GM12878 (cell line): Measurements from ENCODE around the gene PKHD1. TPM values are rescaled to one million over a fixed set of nuclear protein-coding genes. Genes with fewer than 3 reads are reported as not detected.

Experiments
- ATAC-seq: fragments of 200-7000 bp; cut with Tn5 transposase; 3 replicates; pipeline ENCODE4 v1.9.1; 2020; ENCODE audit warnings: mild to moderate bottlenecking, moderate library complexity
- BruUV-seq: library from RNA; stranded (reverse); fragments of 400-500 nt; replicated peaks from 2 replicates; lab custom pipeline; 2021; lab: Mats Ljungman, UMichigan
- CTCF ChIA-PET: fragments of 300-600 bp; sonication (Branson Sonifier 250); formaldehyde crosslinking; extraction: SDS; loops from one replicate; lab custom pipeline; 2021; ENCODE audit warnings: inconsistent platforms; lab: Yijun Ruan, JAX
- POLR2A ChIA-PET: fragments of 350-600 bp; formaldehyde crosslinking; extraction: SDS; loops from one replicate; lab custom pipeline; 2021; ENCODE audit warnings: inconsistent platforms; lab: Charles Lee
- RAD21 ChIA-PET: fragments of 300-600 bp; sonication (Branson Sonifier 250); formaldehyde crosslinking; loops from one replicate; lab custom pipeline; 2023; ENCODE audit warnings: antibody characterized with exemption; ENCODE audit not compliant: unreplicated experiment; lab: Charles Lee
- SMC1A ChIA-PET: fragments of 300-600 bp; sonication (Branson Sonifier 250); formaldehyde crosslinking; loops from one replicate; lab custom pipeline; 2023; ENCODE audit not compliant: unreplicated experiment, uncharacterized antibody; lab: Charles Lee
- DNase-seq: peaks from one replicate; pipeline ENCODE4 v3.0.0-alpha.2; 2011; ENCODE audit warnings: low read depth, low spot score
- FAIRE-seq: peaks from 3 replicates; lab custom pipeline; 2011; peaks lifted over from hg19 to GRCh38; lab: Jason Lieb, UNC
- H2AFZ ChIP-seq: 2 replicates; pipeline ENCODE4 v1.6.0; 2011; ENCODE audit warnings: low read depth, low read length, control low read depth; ENCODE audit not compliant: control insufficient read depth
- H3K27ac ChIP-seq: 2 replicates; pipeline ENCODE4 v1.5.1; 2011; ENCODE audit warnings: control low read depth; ENCODE audit not compliant: control insufficient read depth, insufficient read depth
- H3K27me3 ChIP-seq, 2 experiments: replicated peaks in 1 of 2; 2 replicates each; pipeline versions ENCODE4 v1.6.0 to v1.6.1; 2011; ENCODE audit warnings: low read length in 1 of 2; ENCODE audit not compliant: control insufficient read depth in 2 of 2, insufficient read depth in 2 of 2
- H3K36me3 ChIP-seq, 2 experiments: 2 replicates each; pipeline ENCODE4 v1.5.1; 2011; ENCODE audit warnings: low read length in 1 of 2; ENCODE audit not compliant: control insufficient read depth in 2 of 2, insufficient read depth in 2 of 2
- H3K4me1 ChIP-seq: 2 replicates; pipeline ENCODE4 v1.6.1; 2011; ENCODE audit warnings: mild to moderate bottlenecking, low read length, moderate library complexity, mixed read lengths; ENCODE audit not compliant: control insufficient read depth, insufficient read depth
- H3K4me2 ChIP-seq: 2 replicates; pipeline ENCODE4 v1.6.0; 2011; ENCODE audit warnings: control low read depth; ENCODE audit not compliant: control insufficient read depth, insufficient read depth
- H3K4me3 ChIP-seq: fragments of 200-600 bp; sonication (generic); 2 replicates; pipeline ENCODE4 v1.5.1; 2016
- H3K79me2 ChIP-seq: 2 replicates; pipeline ENCODE4 v1.6.0; 2011; ENCODE audit warnings: low read length; ENCODE audit not compliant: control insufficient read depth, insufficient read depth
- H3K9ac ChIP-seq: 2 replicates; pipeline ENCODE4 v1.8.0; 2011; ENCODE audit warnings: low read length, control low read depth, mixed read lengths; ENCODE audit not compliant: control insufficient read depth, insufficient read depth
- H3K9me3 ChIP-seq: replicated peaks from 3 replicates; pipeline ENCODE4 v1.5.1; 2011; ENCODE audit warnings: mild to moderate bottlenecking, low read length; ENCODE audit not compliant: control insufficient read depth, insufficient read depth
- H4K20me1 ChIP-seq: 2 replicates; pipeline ENCODE4 v1.6.0; 2011; ENCODE audit not compliant: control insufficient read depth, insufficient read depth
- CBX5 ChIP-seq: sonication (generic); IDR thresholded peaks from 2 replicates; pipeline ENCODE4 v1.6.1; 2016; ENCODE audit warnings: low read depth, moderate library complexity, mild to moderate bottlenecking, inconsistent platforms
- CEBPZ ChIP-seq: fragments of 150-350 bp; IDR thresholded peaks from 2 replicates; pipeline ENCODE4 v1.6.1; 2016; ENCODE audit warnings: low read depth, low read length
- CREM ChIP-seq: IDR thresholded peaks from 2 replicates; pipeline ENCODE4 v1.6.1; 2014; ENCODE audit warnings: antibody characterized with exemption, low read depth
- FOS ChIP-seq: IDR thresholded peaks from 3 replicates; pipeline ENCODE4 v1.6.1; 2011; ENCODE audit warnings: borderline replicate concordance; ENCODE audit not compliant: insufficient read length; ENCODE audit errors: extremely low read depth
- FOXM1 ChIP-seq: IDR thresholded peaks from 2 replicates; pipeline ENCODE4 v1.6.1; 2012; ENCODE audit warnings: low read depth, mild to moderate bottlenecking, inconsistent platforms, low read length, moderate library complexity
- IKZF1 ChIP-seq: fragments of 450-650 bp; conservative IDR thresholded peaks from 2 replicates; pipeline ENCODE4 v1.6.1; 2017; ENCODE audit warnings: antibody characterized with exemption, mild to moderate bottlenecking
- IRF5 ChIP-seq: fragments of 450-650 bp; IDR thresholded peaks from 2 replicates; pipeline ENCODE4 v1.6.1; 2017; ENCODE audit warnings: borderline replicate concordance
- NBN ChIP-seq: fragments of 450-650 bp; IDR thresholded peaks from 2 replicates; pipeline ENCODE4 v1.6.1; 2016
- NFYB ChIP-seq: IDR thresholded peaks from 2 replicates; pipeline ENCODE4 v1.6.1; 2011; ENCODE audit warnings: low read depth, mild to moderate bottlenecking, low read length, improper control_type of control experiment, moderate library complexity; ENCODE audit not compliant: insufficient read depth
- STAT1 ChIP-seq: fragments of 450-650 bp; conservative IDR thresholded peaks from 2 replicates; pipeline ENCODE4 v1.6.1; 2014; ENCODE audit warnings: antibody characterized with exemption, mild to moderate bottlenecking
- USF1 ChIP-seq: IDR thresholded peaks from 2 replicates; pipeline ENCODE4 v1.6.1; 2011; ENCODE audit warnings: borderline replicate concordance, low read depth, mild to moderate bottlenecking, moderate library complexity, mixed read lengths, low read length; ENCODE audit not compliant: insufficient read depth; ENCODE audit errors: extremely low read length
- ZBTB4 ChIP-seq: fragments of 450-650 bp; formaldehyde crosslinking; IDR thresholded peaks from 2 replicates; pipeline ENCODE4 v1.4.0; 2022; ENCODE audit warnings: mild to moderate bottlenecking, moderate library complexity
- ZNF207 ChIP-seq: fragments of 450-650 bp; IDR thresholded peaks from 2 replicates; pipeline ENCODE4 v1.6.1; 2014; ENCODE audit warnings: antibody characterized with exemption, mild to moderate bottlenecking, borderline replicate concordance
- ZNF384 ChIP-seq: IDR thresholded peaks from 2 replicates; pipeline ENCODE4 v1.6.1; 2012; ENCODE audit warnings: low read depth, mild to moderate bottlenecking, low read length, improper control_type of control experiment, borderline replicate concordance
- WGBS: methylation state at CpG from one replicate; pipeline ENCODE4 v1.1.6; 2016; ENCODE audit warnings: low lambda C conversion rate; ENCODE audit not compliant: insufficient replicate concordance, insufficient coverage; ENCODE audit errors: missing lambda C conversion rate; 5-methylcytosine and 5-hydroxymethylcytosine counted together
- in situ Hi-C: fragments of 300-500 bp; cut with MboI; formaldehyde crosslinking; loops from 9 replicates; pipeline ENCODE4 v1.14.3; 2018; ENCODE audit warnings: mixed read lengths
- intact Hi-C: fragments of 100-400 bp; cut with micrococcal nuclease; formaldehyde crosslinking; loops from one replicate; pipeline ENCODE4 v1.14.2; 2022; ENCODE audit not compliant: unreplicated experiment
- polyA plus RNA-seq, 11 experiments: library from polyadenylated mRNA; depleted of rRNA in 4 of 11; unstranded in 6 of 11; stranded (reverse) in 5 of 11; fragments of >200 nt; fragmentation: Nextera tagmentation in 4 of 11; fragmentation: Illumina TruSeq in 1 of 11; extraction: Ambion mirVana in 4 of 11; extraction: Trizol in 1 of 11; gene quantifications; 1 replicate in 1 of 11; 2 replicates in 10 of 11; pipeline versions ENCODE4 v1.2.1 to v1.2.3, GENCODE V29; 2011 to 2016; ENCODE audit warnings: inconsistent platforms in 2 of 11, missing spikeins in 2 of 11, low read depth in 1 of 11
- total RNA-seq, 4 experiments: library from RNA; depleted of rRNA in 3 of 4; stranded (reverse); fragments of >200 nt in 3 of 4; fragmentation: Illumina TruSeq in 1 of 4; extraction: Trizol in 1 of 4; gene quantifications; 2 replicates each; pipeline versions ENCODE4 v1.2.1 to v1.2.3, GENCODE V29; 2013 to 2021

The PKHD1 gene
- total and polyA plus RNA-seq, 10 of the 15 experiments (the other 5 are each of a cell fraction or from before 2014, with no cell fraction given) = under 0.01 to 0.90 (median 0.02) TPM; not detected in 1

GRCh38 chr6:51568771-51569170 lies 518.6 kb downstream of the PKHD1 start:
- 50% methylated on average over 2 of the region's 2 CpGs for WGBS
- no peak overlapping the region for H3K9ac ChIP-seq
- H3K4me3 ChIP-seq = no peak overlapping the region
- in situ Hi-C loops (no loop called here), intact Hi-C loops (loop anchor here (10.0 kb wide), 1 partner anchor 286 kb away; no protein-coding TSS in a partner anchor)
- H2AFZ ChIP-seq = no peak overlapping the region
- no peaks in the 10 kb centered on the region for H3K9me3 ChIP-seq
- FAIRE-seq (no peak), DNase-seq (no peak), ATAC-seq (no peak)
- no TSS peak for BruUV-seq
- H3K4me2 ChIP-seq = no peak overlapping the region
- ChIA-PET RAD21 (interaction anchor here (2.5 kb wide), 1 partner anchor 185 kb away, joined by 11 read pairs; no protein-coding TSS in a partner anchor), POLR2A (no interaction called here), SMC1A (interaction anchor here (0.8 to 2.2 kb wide), 7 partner anchors 10 to 452 kb away, joined by 3 to 10 read pairs (median 4); no protein-coding TSS in a partner anchor), CTCF (interaction anchor here (0.6 to 2.5 kb wide), 8 partner anchors 26 to 531 kb away, joined by 3 to 18 read pairs (median 3); no protein-coding TSS in a partner anchor)
- H3K79me2 ChIP-seq = no peaks in the 10 kb centered on the region
- no peaks in the 10 kb centered on the region for H3K4me1 ChIP-seq
- H3K27ac ChIP-seq = no peak overlapping the region
- TF ChIP-seq ZNF207 = no peak
- TF ChIP-seq IRF5 = no peak
- no peak for TF ChIP-seq IKZF1
- no peak for TF ChIP-seq FOXM1
- TF ChIP-seq CREM = no peak
- no peak for TF ChIP-seq CBX5
- no peak for TF ChIP-seq ZBTB4 (CRISPR knock-in tag)
- TF ChIP-seq ZNF384 = no peak
- TF ChIP-seq STAT1 = no peak
- no peak for TF ChIP-seq NBN
- TF ChIP-seq NFYB = no peak
- no peak for TF ChIP-seq USF1
- TF ChIP-seq CEBPZ = no peak
- TF ChIP-seq FOS = no peak
- H3K27me3 ChIP-seq = no peaks in the 10 kb centered on the region; a peak in 2 of 4 replicates
- H4K20me1 ChIP-seq = no peaks in the 10 kb centered on the region
- no peaks in the 10 kb centered on the region for H3K36me3 ChIP-seq
